Measurements from ENCODE around the gene ZCCHC14.
A peak's percentile ranks its signal among the peaks of the same experiment; 100 is the strongest.

Gene ZCCHC14

DNA sequence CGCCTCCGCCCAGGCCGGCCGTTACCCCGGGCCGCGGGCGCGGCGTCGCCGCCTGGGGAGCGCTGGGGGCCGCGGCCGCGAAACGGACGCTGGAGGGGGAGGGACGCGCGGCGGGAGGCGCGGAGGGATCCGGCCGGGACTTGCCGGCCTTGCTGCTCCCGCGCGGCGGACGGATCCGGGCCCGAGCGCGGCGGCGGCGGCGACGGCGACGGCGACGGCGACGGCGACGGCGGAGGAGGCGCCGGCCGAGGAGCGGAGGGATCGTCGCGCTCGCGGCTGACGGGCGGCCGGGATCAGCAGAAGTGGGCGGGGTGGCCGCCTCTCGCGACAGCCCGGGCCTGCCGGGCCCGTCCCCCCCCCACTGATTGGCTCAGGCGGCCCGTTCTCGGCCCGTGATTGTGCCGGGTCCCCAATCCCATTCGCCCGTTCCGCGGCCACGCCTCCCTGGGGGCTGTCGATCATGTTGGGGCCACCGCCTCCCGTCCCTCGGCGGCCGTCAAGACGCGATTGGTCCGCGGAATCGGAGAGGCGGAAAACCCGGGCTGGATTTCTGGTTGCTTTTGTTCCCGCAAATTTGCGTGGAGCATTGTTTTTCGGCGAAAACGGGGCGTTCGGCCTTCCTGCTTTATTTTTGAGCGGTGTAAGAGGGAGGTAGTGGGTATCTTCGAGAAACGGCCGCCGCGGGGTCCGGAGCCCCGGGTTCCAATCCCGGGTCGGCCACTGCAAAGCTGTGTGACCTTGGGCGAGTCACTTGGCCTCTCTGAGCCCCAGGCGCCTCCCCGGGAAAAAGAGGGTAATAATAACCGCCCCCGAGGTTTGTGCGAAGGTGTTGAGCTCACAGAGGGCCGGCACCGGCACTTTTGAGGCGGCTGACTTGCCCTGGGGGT lies at the start of gene ZCCHC14:
Gene ZCCHC14 (minus strand): TSS at position 304 of the 887 bp plus-strand sequence. CDS start 786 bp downstream, outside the sequence.
- TF ChIP-seq, protein P1, sequence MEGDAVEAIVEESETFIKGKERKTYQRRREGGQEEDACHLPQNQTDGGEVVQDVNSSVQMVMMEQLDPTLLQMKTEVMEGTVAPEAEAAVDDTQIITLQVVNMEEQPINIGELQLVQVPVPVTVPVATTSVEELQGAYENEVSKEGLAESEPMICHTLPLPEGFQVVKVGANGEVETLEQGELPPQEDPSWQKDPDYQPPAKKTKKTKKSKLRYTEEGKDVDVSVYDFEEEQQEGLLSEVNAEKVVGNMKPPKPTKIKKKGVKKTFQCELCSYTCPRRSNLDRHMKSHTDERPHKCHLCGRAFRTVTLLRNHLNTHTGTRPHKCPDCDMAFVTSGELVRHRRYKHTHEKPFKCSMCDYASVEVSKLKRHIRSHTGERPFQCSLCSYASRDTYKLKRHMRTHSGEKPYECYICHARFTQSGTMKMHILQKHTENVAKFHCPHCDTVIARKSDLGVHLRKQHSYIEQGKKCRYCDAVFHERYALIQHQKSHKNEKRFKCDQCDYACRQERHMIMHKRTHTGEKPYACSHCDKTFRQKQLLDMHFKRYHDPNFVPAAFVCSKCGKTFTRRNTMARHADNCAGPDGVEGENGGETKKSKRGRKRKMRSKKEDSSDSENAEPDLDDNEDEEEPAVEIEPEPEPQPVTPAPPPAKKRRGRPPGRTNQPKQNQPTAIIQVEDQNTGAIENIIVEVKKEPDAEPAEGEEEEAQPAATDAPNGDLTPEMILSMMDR (IDR thresholded peaks at IDR 0.05; ENCODE audit: borderline replicate concordance, insufficient read depth, low read depth, low read length), result no peak
- H3K4me3 ChIP-seq (ENCODE audit: low read depth, low read length), result peak within 1 kb of the TSS; percentile 31

DNA sequence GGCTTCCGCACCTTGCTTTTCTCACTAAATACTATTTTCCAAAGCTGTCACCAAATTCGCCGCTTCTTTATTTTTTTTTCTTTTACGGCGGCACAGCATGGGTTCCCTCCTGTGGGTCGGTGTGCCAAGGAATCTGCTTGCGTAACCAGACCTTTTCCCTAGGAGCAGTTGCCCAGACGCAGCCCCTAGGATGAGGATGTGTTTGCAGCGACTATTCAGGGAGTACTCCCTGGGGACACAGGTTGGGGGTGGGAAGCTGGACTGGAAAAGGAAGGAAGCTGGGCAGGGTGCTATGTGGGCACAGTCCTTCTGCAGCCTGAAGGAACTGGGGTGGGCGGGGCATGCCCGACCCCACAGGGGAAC lies 49.0 kb upstream of the ZCCHC14 start:
- H3K4me3 ChIP-seq (ENCODE audit: low read depth, low read length), result no peak overlapping the region
- TF ChIP-seq, protein P1 (IDR thresholded peaks at IDR 0.05; ENCODE audit: borderline replicate concordance, insufficient read depth, low read depth, low read length), result no peak

DNA sequence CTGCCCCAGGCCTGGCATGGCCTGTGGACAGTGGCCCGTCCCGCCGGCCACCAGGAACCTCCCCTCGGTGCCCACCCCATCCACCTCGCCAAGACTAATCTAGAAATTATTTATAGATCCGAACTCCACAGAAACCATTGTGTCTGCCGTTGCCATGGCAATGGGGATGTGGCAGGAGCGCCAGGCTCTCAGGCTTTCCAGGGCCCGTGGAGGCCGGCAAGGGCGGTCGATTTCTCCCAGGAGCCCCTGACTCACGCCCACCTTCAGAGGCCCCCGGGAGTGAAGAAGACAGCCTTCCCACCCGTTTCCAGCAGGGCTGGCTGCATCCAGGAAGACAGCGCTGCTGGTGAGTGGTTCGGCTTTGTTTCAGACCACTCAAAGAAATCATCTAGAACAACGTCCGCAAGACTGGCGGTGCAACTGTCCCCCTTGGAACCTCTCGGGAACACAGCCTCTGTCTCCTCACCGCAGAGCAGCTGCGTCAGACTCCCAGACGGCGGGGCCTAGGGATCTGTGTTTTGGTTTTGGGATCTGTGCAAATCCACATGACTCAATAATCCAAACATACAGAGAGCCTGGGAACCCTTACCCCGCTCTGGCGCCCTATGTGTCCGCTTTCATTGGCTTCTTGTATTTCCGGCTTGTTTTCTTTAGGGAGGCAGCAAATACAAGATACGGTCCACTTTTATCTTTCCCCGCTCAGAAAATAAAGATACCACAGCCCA lies 48.5 kb upstream of the ZCCHC14 start:
- TF ChIP-seq, protein P1 (IDR thresholded peaks at IDR 0.05; ENCODE audit: borderline replicate concordance, insufficient read depth, low read depth, low read length), result no peak
- H3K4me3 ChIP-seq (ENCODE audit: low read depth, low read length), result no peak overlapping the region

DNA sequence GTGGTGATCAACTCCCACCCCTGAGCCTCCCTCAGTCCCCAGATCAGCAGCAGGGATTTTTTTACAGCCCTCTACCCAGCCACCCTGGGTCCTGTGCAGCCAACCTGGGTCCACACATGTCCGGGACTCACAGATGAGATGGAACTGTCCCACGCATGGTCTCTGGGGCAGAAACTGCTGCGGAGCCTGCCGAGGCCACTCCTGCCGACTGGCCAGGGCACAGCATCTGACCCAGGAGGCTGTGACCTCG lies 48.0 kb upstream of the ZCCHC14 start:
- no peak overlapping the region for H3K4me3 ChIP-seq (ENCODE audit: low read depth, low read length)
- TF ChIP-seq, protein P1 (IDR thresholded peaks at IDR 0.05; ENCODE audit: borderline replicate concordance, insufficient read depth, low read depth, low read length), result no peak

DNA sequence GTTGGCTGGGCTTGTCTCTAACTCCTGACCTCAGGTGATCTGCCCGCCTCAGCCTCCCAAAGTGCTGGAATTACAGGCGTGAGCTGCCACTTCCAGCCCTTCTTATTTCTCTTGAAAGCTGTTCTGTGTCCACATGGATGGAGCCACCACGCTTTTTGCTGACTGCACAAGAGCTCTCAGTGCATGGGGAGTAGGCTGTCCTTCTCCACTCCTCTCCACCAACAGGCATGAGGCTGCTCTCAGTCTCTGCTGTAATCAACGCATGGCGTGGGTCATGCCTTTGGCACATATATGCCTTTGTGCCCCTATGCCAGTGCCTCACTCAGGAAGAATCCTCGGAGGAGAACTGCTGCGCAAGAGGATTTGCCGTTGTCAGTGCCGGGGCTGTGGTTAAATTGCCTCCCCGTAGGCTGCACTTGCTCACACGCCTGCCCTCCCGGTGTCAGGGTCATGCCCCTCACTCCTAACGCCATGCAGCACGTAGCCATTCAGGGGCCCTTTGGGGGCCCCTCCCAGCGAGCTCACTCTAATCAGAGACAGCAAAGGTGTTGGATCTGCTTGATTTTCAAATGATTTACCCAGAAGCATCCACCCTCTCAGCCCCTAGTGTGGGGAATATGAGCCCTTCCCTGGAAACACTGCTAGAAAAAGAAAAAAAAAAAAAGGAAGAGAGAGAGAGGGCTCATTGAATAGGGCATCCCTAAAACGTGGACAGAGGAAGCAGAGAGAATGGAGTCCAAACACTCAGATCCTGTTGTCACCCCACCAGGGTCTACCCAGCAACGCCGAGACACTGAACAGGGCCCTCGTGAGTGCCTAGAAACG lies 47.5 kb upstream of the ZCCHC14 start:
- no peak overlapping the region for H3K4me3 ChIP-seq (ENCODE audit: low read depth, low read length)
- TF ChIP-seq, protein P1 (IDR thresholded peaks at IDR 0.05; ENCODE audit: borderline replicate concordance, insufficient read depth, low read depth, low read length), result no peak

DNA sequence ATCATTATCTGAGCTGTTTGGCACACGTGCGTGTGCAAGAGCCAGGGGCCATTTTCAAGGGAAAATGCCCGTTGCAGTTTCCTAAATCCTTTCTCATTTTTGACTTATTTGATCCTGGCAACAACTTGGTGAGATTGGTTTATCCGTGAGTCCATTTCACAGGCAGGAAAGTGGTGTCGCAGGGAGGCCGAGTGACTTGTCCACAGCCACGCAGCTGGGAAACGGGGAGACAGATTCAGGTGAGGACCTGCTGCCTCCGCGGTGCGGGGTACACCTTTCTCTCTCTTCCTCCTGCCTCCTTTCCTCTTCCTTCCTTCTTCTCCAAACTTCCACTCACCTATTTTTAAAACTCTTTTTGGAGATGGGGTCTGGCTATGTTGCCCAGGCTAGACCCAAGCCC lies 46.3 kb upstream of the ZCCHC14 start:
- TF ChIP-seq, protein P1 (IDR thresholded peaks at IDR 0.05; ENCODE audit: borderline replicate concordance, insufficient read depth, low read depth, low read length), result no peak
- H3K4me3 ChIP-seq (ENCODE audit: low read depth, low read length), result no peak overlapping the region
